Activated T-cell treated with anti-CD3 and anti-CD28 coated beads, Interleukin-2, amount 50 U/mL, for 48 hours (primary cell): ENCODE measurements around the gene PPP6R3.
"Not testable (repeated sequence)": the region's sequence is repeated elsewhere in the genome, so short reads cannot be mapped to it uniquely, and the experiment has no call there.

Experiments
- DNase-seq, 2 experiments: peaks; one replicate each; pipeline ENCODE4 v3.0.0-alpha.2; 2020

The PPP6R3 gene

GRCh38 chr11:68436162-68436888 lies 24.2 kb upstream of the PPP6R3 start:
- no peak for DNase-seq

- no peak for DNase-seq
These were observed 23.3 kb upstream of the PPP6R3 start for GRCh38 chr11:68436985-68437926.

- no peak for DNase-seq
These were observed 22.5 kb upstream of the PPP6R3 start for GRCh38 chr11:68437927-68438657.

GRCh38 chr11:68438658-68439259 lies 21.8 kb upstream of the PPP6R3 start:
- no peak for DNase-seq

- no peak for DNase-seq
These were observed 21.0 kb upstream of the PPP6R3 start for GRCh38 chr11:68439355-68440065.

- no peak for DNase-seq
These were observed 20.3 kb upstream of the PPP6R3 start for GRCh38 chr11:68440224-68440623.

- DNase-seq = no peak
These were observed 18.9 kb upstream of the PPP6R3 start for GRCh38 chr11:68441466-68442230.

GRCh38 chr11:68442433-68442832 lies 18.1 kb upstream of the PPP6R3 start:
- no peak for DNase-seq

GRCh38 chr11:68444566-68444965 lies 16.0 kb upstream of the PPP6R3 start:
- no peak for DNase-seq

GRCh38 chr11:68445531-68446035 lies 15.0 kb upstream of the PPP6R3 start:
- DNase-seq = no peak

- DNase-seq = no peak
These were observed 14.4 kb upstream of the PPP6R3 start for GRCh38 chr11:68446046-68446725.

- DNase-seq = peak; percentile 84 to 87
These were observed 13.3 kb upstream of the PPP6R3 start for GRCh38 chr11:68447015-68447801.

- DNase-seq = not testable (repeated sequence)
These were observed 12.6 kb upstream of the PPP6R3 start for GRCh38 chr11:68447914-68448313.

GRCh38 chr11:68448604-68449011 lies 11.9 kb upstream of the PPP6R3 start:
- DNase-seq = no peak

GRCh38 chr11:68449951-68450350 lies 10.6 kb upstream of the PPP6R3 start:
- DNase-seq = no peak

- no peak for DNase-seq
These were observed 9.8 kb upstream of the PPP6R3 start for GRCh38 chr11:68450711-68451110.

GRCh38 chr11:68454767-68455166 lies 5.8 kb upstream of the PPP6R3 start:
- DNase-seq = no peak

GRCh38 chr11:68455485-68455884 lies 5.1 kb upstream of the PPP6R3 start:
- DNase-seq = no peak

- no peak for DNase-seq
These were observed 3.2 kb upstream of the PPP6R3 start for GRCh38 chr11:68457216-68457897.
